Small intestine (tissue), 7 donors: Measurements from ENCODE around the gene ATF1. TPM values are rescaled to one million over a fixed set of nuclear protein-coding genes. Genes with fewer than 3 reads are reported as not detected.
A peak's percentile ranks its signal among the peaks of the same experiment; 100 is the strongest.
"Not testable (repeated sequence)": the region's sequence is repeated elsewhere in the genome, so short reads cannot be mapped to it uniquely, and the experiment has no call there.

ENCODE experiments used
- DNase-seq, 2 donors: peaks; one replicate each; pipeline versions ENCODE4 v3.0.0 to v3.0.0-alpha.2; 2013
- FAIRE-seq: peaks from 2 replicates; lab custom pipeline; 2012; peaks lifted over from hg19 to GRCh38; lab: Jason Lieb, UNC
- H3K27ac ChIP-seq, 3 donors: one replicate each; pipeline ENCODE4 v1.5.1; 2013; ENCODE audit warnings: low read length in 2 of 3, mild to moderate bottlenecking in 2 of 3, control low read depth in 1 of 3, inconsistent platforms in 1 of 3, low read depth in 1 of 3, moderate library complexity in 1 of 3
- H3K27me3 ChIP-seq, 3 donors: one replicate each; pipeline ENCODE4 v1.6.1; 2013; ENCODE audit warnings: low read length in 3 of 3, inconsistent platforms in 1 of 3; ENCODE audit not compliant: control insufficient read depth in 3 of 3, insufficient read depth in 3 of 3
- H3K36me3 ChIP-seq, 3 donors: one replicate each; pipeline ENCODE4 v1.6.1; 2013; ENCODE audit warnings: low read length in 3 of 3, inconsistent platforms in 1 of 3, low read depth in 1 of 3, mild to moderate bottlenecking in 1 of 3, moderate library complexity in 1 of 3; ENCODE audit not compliant: control insufficient read depth in 3 of 3, insufficient read depth in 2 of 3
- H3K4me1 ChIP-seq, 3 donors: one replicate each; pipeline ENCODE4 v1.6.1; 2013; ENCODE audit warnings: low read length in 2 of 3, inconsistent platforms in 1 of 3, low read depth in 1 of 3, mild to moderate bottlenecking in 1 of 3, moderate library complexity in 1 of 3; ENCODE audit not compliant: control insufficient read depth in 3 of 3, insufficient read depth in 2 of 3
- H3K4me3 ChIP-seq, 3 donors: one replicate each; pipeline ENCODE4 v1.5.1; 2013; ENCODE audit warnings: low read length in 3 of 3, control low read depth in 1 of 3, inconsistent platforms in 1 of 3, low read depth in 1 of 3, mild to moderate bottlenecking in 1 of 3, moderate library complexity in 1 of 3
- H3K9me3 ChIP-seq, 2 donors: one replicate each; pipeline ENCODE4 v1.6.1; 2013; ENCODE audit warnings: low read depth in 1 of 2, low read length in 1 of 2; ENCODE audit not compliant: control insufficient read depth in 2 of 2, insufficient read depth in 1 of 2
- WGBS, 3 donors: extraction: QIAGEN DNeasy Blood & Tissue Kit; methylation state at CpG; one replicate each; pipeline ENCODE4 v1.1.7; 2013; 5-methylcytosine and 5-hydroxymethylcytosine counted together
- polyA plus RNA-seq, 4 donors: library from polyadenylated mRNA; stranded (reverse) in 3 of 4; unstranded in 1 of 4; fragments of 200-250 nt in 3 of 4; fragments of 120-200 nt in 1 of 4; gene quantifications; one replicate each; pipeline versions ENCODE4 v1.2.1 to v1.2.3, GENCODE V29; 2013
- donor health status: healthy with polysubstance abuse.
- donor health status: control.
- donor health status: control.
- donor health status: Bipolar disorder and iron deficiency.
- donor health status: healthy.

The ATF1 gene
- polyA plus RNA-seq, 4 donors = 16.3 to 40.7 (median 17.7) TPM

GRCh38 chr12:50841716-50842531, 78.0 kb downstream of the ATF1 start:
- no peak for DNase-seq
- no peaks in the 10 kb centered on the region for H3K27me3 ChIP-seq
- H3K36me3 ChIP-seq = no peaks in the 10 kb centered on the region
- no peak overlapping the region for H3K4me3 ChIP-seq
- no peak overlapping the region for H3K27ac ChIP-seq
- H3K4me1 ChIP-seq = no peaks in the 10 kb centered on the region
- 54 to 66% (median 54%) methylated on average over 7 of the region's 7 CpGs for WGBS, 3 donors
- peaks cover 0 to 6% of the 10 kb centered on the region in 2 donors for H3K9me3 ChIP-seq
- no peak for FAIRE-seq

DNA sequence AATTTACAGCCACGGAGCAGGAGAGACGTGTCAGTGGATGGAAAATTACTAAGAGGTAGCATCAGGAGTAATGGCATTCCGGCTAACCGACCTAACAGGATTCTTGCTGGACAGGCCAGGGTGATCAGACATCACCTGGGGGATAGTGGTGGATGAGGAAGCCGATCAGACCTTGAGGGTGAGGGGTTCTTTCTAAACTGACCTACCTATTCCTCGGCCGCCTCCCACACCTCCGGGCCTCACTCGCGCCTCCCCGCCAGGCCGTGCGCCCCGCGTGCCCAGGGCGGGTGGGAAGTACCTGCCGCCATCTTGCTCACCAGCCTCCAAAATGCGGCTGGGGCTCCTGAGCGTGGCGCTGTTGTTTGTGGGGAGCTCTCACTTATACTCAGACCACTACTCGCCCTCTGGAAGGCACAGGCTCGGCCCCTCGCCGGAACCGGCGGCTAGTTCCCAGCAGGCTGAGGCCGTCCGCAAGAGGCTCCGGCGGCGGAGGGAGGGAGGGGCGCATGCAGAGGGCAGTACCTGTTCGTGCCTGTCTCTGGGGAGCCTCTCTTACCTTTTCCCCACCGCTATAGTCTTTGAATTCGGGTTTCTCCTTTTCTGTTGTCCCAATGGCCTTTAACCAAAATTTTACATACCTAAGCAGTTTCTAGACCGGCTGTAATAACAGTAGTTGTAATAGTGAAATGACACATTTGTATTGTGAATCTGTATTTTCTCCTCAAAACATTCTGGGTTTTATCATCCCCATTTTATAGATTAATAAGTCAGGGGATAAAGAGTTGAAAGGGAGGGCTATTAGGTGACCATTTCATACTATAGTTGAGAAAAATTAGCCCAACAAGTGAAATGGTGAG, 79.0 kb downstream of the ATF1 start, which contains the start of gene TMPRSS12:
TSS of gene TMPRSS12 (plus strand) at position 290 of the 857 bp plus-strand sequence. CDS start at position 329, 39 bp downstream.
- Histone ChIP-seq H3K4me1 (no peaks in the 10 kb centered on the region), H3K9me3 (peaks cover 0 to 6% of the 10 kb centered on the region in 2 donors), H3K4me3 (peak within 1 kb of the TSS in 1 of 3 donors; percentile 46), H3K27me3 (no peaks in the 10 kb centered on the region), H3K27ac (no peak within 1 kb of the TSS), H3K36me3 (no peaks in the 10 kb centered on the region)
- no peak for FAIRE-seq
- 44 to 58% (median 44%) methylated on average over 31 to 36 of the region's 36 CpGs for WGBS, 3 donors
- peak in 1 of 2 donors; percentile 55 for DNase-seq

GRCh38 chr12:50845021-50845647, 81.2 kb downstream of the ATF1 start:
- Histone ChIP-seq H3K9me3 (peaks cover 0 to 6% of the 10 kb centered on the region in 2 donors), H3K27ac (no peak overlapping the region), H3K4me3 (no peak overlapping the region), H3K4me1 (no peaks in the 10 kb centered on the region), H3K36me3 (no peaks in the 10 kb centered on the region), H3K27me3 (no peaks in the 10 kb centered on the region)
- FAIRE-seq (no peak), DNase-seq (peak; percentile 13 to 30)

DNA sequence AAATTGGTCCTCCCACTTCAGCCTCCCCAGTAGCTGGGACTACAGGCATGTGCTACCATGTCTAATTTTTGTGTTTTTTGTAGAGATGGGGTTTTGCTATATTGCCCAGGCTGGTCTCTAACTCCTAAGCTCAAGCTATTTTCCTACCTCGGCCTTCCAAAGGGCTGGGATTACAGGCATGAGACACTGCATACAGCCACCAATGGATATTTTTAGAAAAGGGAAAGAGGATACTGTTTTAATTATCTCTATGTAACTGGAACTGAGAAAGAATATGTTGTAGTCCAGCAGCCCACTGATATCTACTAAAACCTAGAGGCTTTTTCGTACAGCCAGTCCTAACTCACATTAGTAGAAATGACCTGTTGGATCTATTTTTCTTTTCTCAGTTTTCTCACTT, 85.1 kb downstream of the ATF1 start:
- H3K27me3 ChIP-seq = peaks cover 0 to 4% (median 0%) of the 10 kb centered on the region in 3 donors
- peaks cover 0 to 3% of the 10 kb centered on the region in 2 donors for H3K9me3 ChIP-seq
- H3K4me1 ChIP-seq = no peaks in the 10 kb centered on the region
- 94 to 97% (median 94%) methylated on average over 2 of the region's 2 CpGs for WGBS, 3 donors
- no peak for DNase-seq
- no peak for FAIRE-seq
- H3K4me3 ChIP-seq = no peak overlapping the region
- no peak overlapping the region for H3K27ac ChIP-seq
- H3K36me3 ChIP-seq = no peaks in the 10 kb centered on the region

GRCh38 chr12:50855218-50855617, 91.3 kb downstream of the ATF1 start:
- DNase-seq, H3K9me3 ChIP-seq, H3K27me3 ChIP-seq, H3K36me3 ChIP-seq, H3K4me3 ChIP-seq, H3K4me1 ChIP-seq, H3K27ac ChIP-seq, FAIRE-seq: not testable (repeated sequence)
- 94 to 96% (median 96%) methylated on average over 1 of the region's 1 CpG for WGBS, 3 donors

- WGBS, 3 donors = 83 to 89% (median 88%) methylated on average over 2 of the region's 2 CpGs
- H3K4me3 ChIP-seq, H3K27ac ChIP-seq, FAIRE-seq, H3K4me1 ChIP-seq, H3K27me3 ChIP-seq, H3K36me3 ChIP-seq, DNase-seq, H3K9me3 ChIP-seq: not testable (repeated sequence)
Observed at GRCh38 chr12:50855679-50856078, 91.8 kb downstream of the ATF1 start.

- Histone ChIP-seq H3K4me3 (no peak overlapping the region), H3K9me3 (peaks cover 0 to under 1% of the 10 kb centered on the region in 2 donors), H3K36me3 (no peaks in the 10 kb centered on the region), H3K27ac (no peak overlapping the region), H3K27me3 (no peaks in the 10 kb centered on the region), H3K4me1 (no peaks in the 10 kb centered on the region)
- peak in 1 of 2 donors; percentile 8 for DNase-seq
- 73 to 79% (median 74%) methylated on average over 4 of the region's 4 CpGs for WGBS, 3 donors
- FAIRE-seq = no peak
Observed at GRCh38 chr12:50859621-50860310, 95.9 kb downstream of the ATF1 start.
